ENCODE data around the gene HLA-DRB5.

Gene HLA-DRB5

GRCh38 chr6:32519910-32520258 is 10.2 kb downstream of the HLA-DRB5 start:
- no peak overlapping the region for H3K4me3 ChIP-seq (ENCODE audit: low read depth, low read length)
- TF ChIP-seq POLR2A (IDR thresholded peaks at IDR 0.05; ENCODE audit: extremely low read depth, insufficient read length) (no peak), CTCF (IDR thresholded peaks at IDR 0.05; ENCODE audit: low read depth, low read length) (no peak), MYC (IDR thresholded peaks at IDR 0.05; ENCODE audit: low read depth, low read length) (no peak)
- TF ChIP-seq, protein P1, sequence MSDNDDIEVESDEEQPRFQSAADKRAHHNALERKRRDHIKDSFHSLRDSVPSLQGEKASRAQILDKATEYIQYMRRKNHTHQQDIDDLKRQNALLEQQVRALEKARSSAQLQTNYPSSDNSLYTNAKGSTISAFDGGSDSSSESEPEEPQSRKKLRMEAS (IDR thresholded peaks at IDR 0.05; ENCODE audit: low read depth, low read length) = no peak
- DNase-seq (ENCODE audit: low read depth) = no peak

GRCh38 chr6:32519118-32519909 is 10.8 kb downstream of the HLA-DRB5 start:
- no peak for DNase-seq (ENCODE audit: low read depth)
- no peak overlapping the region for H3K4me3 ChIP-seq (ENCODE audit: low read depth, low read length)
- TF ChIP-seq POLR2A (IDR thresholded peaks at IDR 0.05; ENCODE audit: extremely low read depth, insufficient read length) = no peak
- TF ChIP-seq MYC (IDR thresholded peaks at IDR 0.05; ENCODE audit: low read depth, low read length) = no peak
- TF ChIP-seq CTCF (IDR thresholded peaks at IDR 0.05; ENCODE audit: low read depth, low read length) = no peak
- TF ChIP-seq, protein P1 (IDR thresholded peaks at IDR 0.05; ENCODE audit: low read depth, low read length) = no peak

- DNase-seq (ENCODE audit: low read depth) = no peak
- no peak overlapping the region for H3K4me3 ChIP-seq (ENCODE audit: low read depth, low read length)
- no peak for TF ChIP-seq CTCF (IDR thresholded peaks at IDR 0.05; ENCODE audit: low read depth, low read length)
- TF ChIP-seq POLR2A (IDR thresholded peaks at IDR 0.05; ENCODE audit: extremely low read depth, insufficient read length) = no peak
- TF ChIP-seq, protein P1 (IDR thresholded peaks at IDR 0.05; ENCODE audit: low read depth, low read length) = no peak
- no peak for TF ChIP-seq MYC (IDR thresholded peaks at IDR 0.05; ENCODE audit: low read depth, low read length)
These were observed 12.2 kb downstream of the HLA-DRB5 start for GRCh38 chr6:32517654-32518445.

DNA sequence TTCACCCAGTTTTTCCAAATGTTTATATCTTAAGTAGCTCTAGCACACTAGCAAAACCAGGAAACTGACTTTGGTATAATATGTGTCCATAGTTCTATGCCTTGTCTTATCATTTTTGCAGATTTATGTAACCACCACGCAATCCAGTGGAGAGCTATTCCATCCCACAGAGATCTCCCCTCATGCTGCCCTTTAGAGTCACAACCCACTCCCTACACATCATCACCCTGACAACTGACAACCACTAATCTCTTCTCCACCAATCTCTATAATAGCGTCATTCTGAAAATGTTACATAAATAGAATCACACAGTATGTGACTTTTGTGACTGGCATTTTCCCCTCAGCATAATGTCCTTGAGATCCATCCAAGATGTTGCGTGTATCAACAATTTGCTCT is 29.1 kb downstream of the HLA-DRB5 start:
- DNase-seq (ENCODE audit: low read depth) = no peak
- TF ChIP-seq MYC (IDR thresholded peaks at IDR 0.05; ENCODE audit: low read depth, low read length) (no peak), CTCF (IDR thresholded peaks at IDR 0.05; ENCODE audit: low read depth, low read length) (no peak), POLR2A (IDR thresholded peaks at IDR 0.05; ENCODE audit: extremely low read depth, insufficient read length) (no peak)
- TF ChIP-seq, protein P1 (IDR thresholded peaks at IDR 0.05; ENCODE audit: low read depth, low read length) = no peak
- no peak overlapping the region for H3K4me3 ChIP-seq (ENCODE audit: low read depth, low read length)

- no peak overlapping the region for H3K4me3 ChIP-seq (ENCODE audit: low read depth, low read length)
- DNase-seq (ENCODE audit: low read depth) = no peak
- no peak for TF ChIP-seq POLR2A (IDR thresholded peaks at IDR 0.05; ENCODE audit: extremely low read depth, insufficient read length)
- no peak for TF ChIP-seq CTCF (IDR thresholded peaks at IDR 0.05; ENCODE audit: low read depth, low read length)
- no peak for TF ChIP-seq MYC (IDR thresholded peaks at IDR 0.05; ENCODE audit: low read depth, low read length)
- TF ChIP-seq, protein P1 (IDR thresholded peaks at IDR 0.05; ENCODE audit: low read depth, low read length) = no peak
These were observed 37.7 kb downstream of the HLA-DRB5 start for GRCh38 chr6:32492351-32492750.
